HG03565 (cell line): ENCODE measurements around the gene PLXNB3.

Source experiments
- ATAC-seq: cut with Tn5 transposase; IDR thresholded peaks from one replicate; pipeline ENCODE4 v1.9.1; 2021; ENCODE audit warnings: mild to moderate bottlenecking, moderate library complexity; ENCODE audit not compliant: unreplicated experiment

Gene PLXNB3

DNA sequence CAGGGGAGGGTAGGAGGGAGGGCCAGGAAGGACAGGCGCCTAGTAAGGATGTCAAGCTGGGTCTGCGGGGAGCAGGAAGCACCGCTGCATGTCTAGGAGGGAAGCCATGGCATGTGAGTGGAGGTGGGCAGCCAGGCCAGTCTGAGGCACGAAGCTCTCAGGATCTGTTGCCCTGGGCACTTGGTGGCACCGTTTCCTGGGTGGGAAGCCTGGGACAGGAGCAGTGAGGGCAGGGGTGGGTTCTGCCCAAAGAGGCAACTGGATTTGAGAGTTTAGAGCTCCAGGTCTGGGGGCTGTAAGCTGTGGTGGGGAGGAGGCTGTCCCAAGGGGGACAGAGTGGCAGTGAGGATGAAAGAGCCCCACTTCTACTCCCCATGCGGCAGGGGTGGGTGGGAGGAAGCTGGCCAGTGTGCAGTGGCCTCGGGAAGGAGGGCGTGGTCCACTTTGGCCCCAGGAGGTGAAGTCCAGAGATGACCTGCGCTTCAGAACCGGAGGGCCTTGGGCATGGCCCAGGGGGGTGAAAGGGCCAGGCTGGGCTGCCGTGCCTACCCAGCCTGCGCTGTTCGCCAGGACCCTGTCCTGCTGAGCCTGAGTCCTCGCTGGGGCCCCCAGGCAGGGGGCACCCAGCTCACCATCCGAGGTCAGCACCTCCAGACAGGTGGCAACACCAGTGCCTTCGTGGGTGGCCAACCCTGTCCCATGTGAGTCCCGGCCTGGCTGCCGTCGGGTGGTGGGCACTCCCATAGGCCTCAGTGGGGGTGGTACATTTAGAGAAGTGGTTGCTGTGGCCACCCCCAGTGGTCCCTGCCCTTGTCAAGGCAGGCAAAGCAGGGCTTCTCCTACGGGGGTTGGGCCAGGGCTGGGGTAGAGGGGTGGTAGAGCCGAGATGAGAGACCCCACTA, 8.5 kb downstream of the PLXNB3 start:
- no peak for ATAC-seq

DNA sequence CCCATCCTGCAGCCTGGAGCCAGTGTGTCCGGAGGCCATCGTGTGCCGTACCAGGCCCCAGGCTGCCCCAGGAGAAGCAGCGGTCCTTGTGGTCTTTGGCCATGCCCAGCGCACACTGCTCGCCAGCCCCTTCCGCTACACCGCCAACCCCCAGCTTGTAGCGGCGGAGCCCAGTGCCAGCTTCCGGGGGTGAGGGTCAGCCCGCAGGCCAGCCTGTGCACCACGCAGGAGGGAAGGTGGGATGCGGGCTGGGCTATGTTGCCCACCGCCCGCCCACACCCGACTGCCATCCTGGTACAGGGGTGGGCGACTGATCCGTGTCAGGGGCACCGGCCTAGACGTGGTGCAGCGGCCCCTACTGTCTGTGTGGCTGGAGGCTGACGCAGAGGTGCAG, 9.2 kb downstream of the PLXNB3 start:
- no peak for ATAC-seq

DNA sequence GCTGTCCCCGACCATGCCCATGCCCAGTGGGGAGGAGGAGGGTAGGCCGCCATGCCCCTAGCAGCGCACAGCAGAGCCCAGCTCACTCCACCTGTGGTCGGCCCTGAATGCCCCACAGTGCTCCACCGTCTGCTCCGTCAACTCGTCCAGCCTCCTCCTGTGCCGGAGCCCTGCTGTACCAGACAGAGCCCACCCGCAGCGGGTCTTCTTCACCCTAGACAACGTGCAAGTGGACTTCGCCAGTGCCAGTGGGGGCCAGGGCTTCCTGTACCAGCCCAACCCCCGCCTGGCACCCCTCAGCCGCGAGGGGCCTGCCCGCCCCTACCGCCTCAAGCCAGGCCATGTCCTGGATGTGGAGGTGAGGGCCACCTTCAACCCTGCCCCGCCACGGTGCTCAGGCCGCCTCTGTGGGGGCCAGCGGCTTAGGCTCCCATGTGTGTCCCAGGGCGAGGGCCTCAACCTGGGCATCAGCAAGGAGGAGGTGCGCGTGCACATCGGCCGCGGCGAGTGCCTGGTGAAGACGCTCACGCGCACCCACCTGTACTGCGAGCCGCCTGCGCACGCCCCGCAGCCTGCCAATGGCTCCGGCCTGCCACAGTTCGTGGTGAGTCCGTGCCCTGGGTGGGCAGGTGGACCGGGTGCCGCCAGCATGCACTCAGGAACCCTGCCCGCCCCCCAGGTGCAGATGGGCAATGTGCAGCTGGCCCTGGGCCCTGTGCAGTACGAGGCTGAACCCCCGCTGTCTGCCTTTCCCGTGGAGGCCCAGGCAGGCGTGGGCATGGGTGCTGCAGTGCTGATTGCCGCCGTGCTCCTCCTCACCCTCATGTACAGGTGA, 9.9 kb downstream of the PLXNB3 start:
- no peak for ATAC-seq

DNA sequence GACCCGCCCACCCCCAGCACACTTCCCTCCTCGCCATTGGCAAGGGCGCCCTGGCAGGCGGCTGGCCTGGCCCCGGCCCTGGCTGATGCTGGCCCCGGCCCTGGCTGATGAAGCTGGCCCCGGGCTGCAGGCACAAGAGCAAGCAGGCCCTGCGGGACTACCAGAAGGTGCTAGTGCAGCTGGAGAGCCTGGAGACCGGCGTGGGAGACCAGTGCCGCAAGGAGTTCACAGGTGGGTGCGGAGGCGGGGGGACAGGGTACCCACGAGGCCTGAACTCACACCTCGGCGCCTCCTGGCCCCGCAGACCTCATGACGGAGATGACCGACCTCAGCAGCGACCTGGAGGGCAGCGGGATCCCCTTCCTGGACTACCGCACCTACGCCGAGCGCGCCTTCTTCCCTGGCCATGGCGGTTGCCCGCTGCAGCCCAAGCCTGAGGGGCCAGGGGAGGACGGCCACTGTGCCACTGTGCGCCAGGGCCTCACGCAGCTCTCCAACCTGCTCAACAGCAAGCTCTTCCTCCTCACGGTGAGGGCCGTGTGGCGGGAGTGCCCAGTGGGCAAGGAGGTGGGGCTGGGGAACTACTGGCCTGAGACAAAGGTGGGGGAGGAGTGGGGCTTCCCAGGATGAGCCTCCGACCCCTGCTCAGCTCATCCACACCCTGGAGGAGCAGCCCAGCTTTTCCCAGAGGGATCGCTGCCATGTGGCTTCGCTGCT, 10.7 kb downstream of the PLXNB3 start:
- no peak for ATAC-seq

DNA sequence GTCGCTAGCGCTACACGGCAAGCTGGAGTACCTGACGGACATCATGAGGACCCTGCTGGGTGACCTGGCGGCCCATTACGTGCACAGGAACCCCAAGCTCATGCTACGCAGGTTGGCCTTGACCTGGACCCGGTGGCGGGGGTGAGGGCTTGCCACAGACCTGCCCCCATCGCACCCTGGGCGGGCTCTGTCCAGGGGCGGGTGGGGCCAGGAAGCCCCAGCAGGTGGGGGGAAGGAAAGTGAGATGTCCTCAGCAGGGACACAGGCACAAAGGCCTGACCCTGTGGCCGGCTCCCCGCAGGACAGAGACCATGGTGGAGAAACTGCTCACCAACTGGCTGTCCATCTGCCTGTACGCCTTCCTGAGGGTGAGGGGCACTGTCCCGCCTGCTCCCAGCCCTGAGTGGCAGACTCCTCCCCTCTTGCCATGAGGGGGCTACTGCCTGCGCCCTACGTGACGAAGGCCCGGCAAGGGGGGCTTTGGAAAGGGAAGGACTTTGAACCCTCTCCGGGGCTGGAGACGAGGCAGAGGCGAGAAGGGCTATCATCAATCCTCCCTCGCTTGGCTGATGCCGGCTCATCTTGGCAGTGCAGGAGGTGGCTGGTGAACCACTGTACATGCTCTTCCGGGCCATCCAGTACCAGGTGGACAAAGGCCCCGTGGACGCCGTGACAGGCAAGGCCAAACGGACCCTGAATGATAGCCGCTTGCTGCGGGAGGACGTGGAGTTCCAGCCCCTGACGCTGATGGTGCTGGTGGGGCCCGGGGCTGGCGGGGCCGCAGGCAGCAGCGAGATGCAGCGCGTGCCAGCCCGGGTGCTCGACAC, 11.5 kb downstream of the PLXNB3 start:
- ATAC-seq = no peak

GRCh38 chrX:153776120-153776599, 12.1 kb downstream of the PLXNB3 start:
- ATAC-seq = no peak

DNA sequence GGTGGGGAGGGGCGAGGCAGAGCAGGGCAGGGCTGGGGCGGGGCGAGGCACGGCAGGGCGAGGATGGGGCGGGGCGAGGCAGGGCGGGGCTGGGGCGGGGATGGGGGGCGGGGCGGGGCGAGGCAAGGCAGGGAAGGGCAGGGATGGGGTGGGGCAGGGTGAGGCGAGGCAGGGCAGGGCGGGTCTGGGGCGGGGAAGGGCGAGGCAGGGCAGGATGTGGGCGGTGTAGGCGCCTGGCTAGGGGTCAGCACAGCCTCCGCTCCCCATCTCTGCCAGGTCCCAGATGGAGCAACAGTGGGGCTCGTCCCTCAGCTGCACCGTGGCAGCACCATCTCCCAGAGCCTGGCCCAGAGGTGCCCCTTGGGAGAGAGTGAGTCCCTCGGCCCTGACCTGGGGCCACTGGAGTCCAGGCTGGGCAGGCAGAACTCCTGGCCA, 12.6 kb downstream of the PLXNB3 start:
- ATAC-seq = no peak

DNA sequence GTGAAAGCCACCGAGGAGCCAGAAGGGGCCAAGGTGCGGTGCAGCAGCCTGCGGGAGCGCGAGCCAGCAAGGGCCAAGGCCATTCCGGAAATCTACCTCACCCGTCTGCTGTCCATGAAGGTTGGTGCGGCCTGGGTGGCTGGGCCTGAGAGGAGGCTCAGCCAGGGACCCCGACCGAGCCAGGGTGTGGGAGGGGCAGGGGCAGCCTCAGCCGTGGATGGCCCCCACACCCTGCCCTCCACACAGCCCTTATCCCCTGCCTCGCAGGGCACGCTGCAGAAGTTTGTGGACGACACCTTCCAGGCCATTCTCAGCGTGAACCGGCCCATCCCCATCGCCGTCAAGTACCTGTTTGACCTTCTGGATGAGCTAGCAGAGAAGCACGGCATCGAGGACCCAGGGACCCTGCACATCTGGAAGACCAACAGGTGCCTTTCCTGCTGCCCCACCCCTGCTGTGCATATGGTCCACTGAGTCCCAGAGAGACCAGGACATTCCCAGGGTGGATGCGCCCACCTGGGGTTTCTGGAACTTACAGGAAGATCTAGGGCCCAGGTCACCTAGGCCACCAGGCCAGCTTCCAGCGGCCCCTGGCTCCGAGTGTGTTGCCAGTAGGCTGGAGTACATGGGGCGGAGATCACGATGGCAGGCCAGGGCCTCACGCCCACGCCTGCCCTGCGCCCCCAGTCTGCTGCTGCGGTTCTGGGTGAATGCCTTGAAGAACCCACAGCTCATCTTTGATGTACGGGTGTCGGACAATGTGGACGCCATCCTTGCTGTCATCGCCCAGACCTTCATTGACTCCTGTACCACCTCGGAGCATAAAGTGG, 13.4 kb downstream of the PLXNB3 start:
- ATAC-seq = no peak

DNA sequence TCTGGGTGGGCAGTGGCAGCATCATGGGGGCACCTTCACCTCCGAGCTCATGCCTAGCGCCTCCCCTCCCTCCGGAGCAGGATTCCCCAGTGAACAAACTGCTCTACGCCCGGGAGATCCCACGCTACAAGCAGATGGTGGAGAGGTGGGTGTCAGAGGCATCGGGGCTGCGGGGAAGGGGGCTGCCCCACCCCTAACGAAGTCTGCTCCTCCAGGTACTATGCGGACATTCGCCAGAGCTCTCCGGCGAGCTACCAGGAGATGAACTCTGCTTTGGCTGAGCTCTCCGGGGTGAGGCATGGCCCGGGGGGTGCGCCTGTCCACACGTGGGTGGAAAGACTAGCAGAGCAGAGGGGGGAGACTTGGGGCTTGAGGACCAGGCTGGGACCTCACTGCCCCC, 14.1 kb downstream of the PLXNB3 start:
- ATAC-seq = no peak

- no peak for ATAC-seq
Observed at GRCh38 chrX:153778684-153779101, 14.6 kb downstream of the PLXNB3 start.

DNA sequence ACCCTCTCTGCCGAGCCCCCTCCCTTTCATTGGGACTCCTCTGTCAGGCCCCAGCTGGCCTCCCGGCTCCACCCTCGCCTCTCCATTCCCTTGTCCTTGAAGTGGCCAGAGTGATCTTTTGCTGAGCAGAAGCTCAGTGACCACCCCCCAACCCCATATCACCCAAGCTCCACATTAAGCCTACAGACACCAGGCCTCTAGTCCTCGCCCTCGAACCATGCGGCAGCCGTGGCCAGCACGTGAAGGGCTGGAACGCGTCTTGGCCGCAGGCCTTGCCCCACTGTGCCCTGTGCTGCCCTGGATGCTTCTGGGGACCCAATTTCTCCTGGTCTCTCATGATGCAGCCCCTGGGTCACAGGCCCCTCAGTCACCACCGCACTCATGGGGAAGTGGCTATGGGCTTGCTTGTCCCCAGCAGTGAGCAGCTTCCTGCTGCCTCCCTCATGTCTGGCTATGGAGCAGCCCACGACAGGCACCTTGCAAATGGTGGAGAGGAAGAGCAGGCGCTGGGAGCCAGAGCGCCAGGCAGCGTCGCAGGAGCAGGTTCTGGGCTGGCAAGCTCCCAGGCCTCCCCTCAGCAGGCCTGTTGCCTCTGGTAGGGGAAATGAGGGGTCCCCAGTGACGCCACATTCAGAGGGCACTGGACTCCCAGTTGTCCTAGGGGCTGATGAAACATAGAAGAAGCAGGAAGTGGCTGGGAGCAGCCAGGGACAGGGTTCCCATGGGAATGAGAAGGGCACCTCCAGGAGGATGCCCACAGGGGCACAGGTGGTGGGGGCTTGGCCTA, 16.0 kb downstream of the PLXNB3 start:
- no peak for ATAC-seq

DNA sequence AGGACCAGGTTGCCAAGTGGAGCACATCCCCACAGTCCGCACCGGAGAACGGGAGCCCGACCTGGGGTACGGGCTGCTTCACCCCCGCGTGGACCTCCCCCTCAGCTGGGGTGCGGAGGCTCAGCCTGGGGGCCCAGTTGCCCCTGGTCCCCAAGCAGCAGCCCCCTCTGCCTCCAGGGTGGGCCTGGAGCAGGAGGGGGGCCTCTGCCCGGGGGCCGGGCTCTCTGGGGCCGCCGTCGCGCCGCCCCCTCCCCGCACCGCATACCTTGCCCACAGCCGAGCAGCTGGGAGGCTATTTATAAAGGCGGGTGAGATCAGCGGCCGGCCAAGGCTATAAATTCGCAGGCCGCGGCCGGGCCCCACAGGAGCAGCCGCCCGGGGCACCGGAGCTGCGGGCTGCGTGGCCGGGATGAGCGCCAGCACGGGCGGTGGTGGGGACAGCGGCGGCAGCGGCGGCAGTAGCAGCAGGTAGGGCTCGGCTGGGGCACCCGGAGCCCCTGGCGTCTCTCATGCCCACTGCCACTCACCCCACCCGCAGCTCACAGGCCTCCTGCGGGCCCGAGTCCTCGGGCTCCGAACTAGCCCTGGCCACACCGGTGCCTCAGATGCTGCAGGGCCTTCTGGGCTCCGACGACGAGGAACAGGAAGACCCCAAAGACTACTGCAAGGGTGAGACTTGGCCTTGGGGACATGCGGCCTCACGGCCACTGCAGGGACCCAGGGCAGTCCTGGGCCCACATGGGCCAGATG, 16.8 kb downstream of the PLXNB3 start, which contains the start of gene SRPK3:
Gene SRPK3, plus strand, starts transcription at position 364 of the 750 bp plus-strand sequence. Its CDS starts 46 bp downstream, at position 410.
- no peak for ATAC-seq

- ATAC-seq = no peak
Observed at GRCh38 chrX:153781428-153782047, 17.5 kb downstream of the PLXNB3 start.

DNA sequence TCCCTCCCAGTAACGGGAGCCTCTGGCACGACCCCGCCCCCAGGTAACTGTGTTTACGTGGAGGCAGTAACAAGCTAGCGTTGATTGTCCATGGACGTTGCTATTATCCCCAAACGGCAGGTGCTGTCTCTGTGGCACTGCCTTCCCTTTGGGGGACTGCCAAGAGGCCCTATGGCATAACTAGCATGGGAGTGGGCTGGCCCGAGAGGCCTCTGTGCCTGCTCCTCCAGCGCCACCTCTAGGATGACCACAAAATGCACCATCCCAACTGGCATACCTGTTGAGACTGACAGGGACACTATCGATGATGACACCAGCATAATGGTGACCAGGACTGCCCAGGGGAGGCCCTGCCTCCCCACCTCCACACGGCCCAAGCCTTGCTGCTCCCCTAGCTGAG, 18.3 kb downstream of the PLXNB3 start:
- ATAC-seq = no peak

DNA sequence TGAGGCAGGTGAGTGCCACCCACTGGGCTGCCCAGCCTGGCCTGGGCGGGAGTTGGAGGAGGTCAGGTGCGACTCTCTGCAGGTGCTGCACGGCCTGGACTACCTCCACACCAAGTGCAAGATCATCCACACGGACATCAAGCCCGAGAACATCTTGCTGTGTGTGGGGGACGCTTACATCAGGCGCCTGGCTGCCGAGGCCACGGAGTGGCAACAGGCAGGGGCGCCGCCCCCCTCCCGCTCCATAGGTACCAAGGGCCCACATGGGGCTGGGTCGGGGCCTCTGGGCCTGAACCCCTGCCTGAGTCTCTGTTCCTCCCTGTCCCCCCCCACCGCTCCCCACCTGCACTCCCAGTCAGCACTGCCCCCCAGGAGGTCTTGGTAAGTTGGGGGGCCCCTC, 18.8 kb downstream of the PLXNB3 start:
- no peak for ATAC-seq

DNA sequence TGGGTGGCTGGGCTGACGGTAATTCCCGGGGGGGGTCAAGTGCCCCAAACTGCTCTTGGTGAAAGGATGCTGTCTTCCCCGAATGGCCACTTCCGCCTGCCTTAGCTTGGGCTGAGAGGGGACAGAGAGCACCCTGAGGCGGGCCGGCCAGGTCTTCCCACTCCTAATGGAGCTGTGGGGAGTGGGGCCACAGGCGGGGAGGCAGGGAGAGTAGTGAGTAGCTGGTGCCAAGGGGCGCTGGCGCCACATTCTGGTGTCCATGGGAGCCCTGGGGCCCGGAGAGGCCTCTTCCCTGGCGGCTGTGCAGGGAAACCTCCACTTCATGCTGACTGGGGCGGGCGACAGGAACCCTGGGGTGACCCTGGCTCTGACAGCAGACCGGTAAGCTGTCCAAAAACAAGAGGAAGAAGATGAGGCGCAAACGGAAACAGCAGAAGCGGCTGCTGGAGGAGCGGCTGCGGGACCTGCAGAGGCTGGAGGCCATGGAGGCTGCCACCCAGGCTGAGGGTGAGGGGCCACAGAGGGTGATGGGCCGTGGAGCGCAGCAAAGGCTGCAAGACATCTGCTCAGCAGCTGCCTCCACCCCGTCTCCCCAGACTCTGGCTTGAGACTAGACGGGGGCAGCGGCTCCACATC, 19.4 kb downstream of the PLXNB3 start:
- no peak for ATAC-seq
